ENCODE data around the gene FRA10AC1. TPM values are rescaled to one million over a fixed set of nuclear protein-coding genes. Genes with fewer than 3 reads are reported as not detected.

FRA10AC1 gene
- total RNA-seq, 1 experiment from 2014 or later, result 12.4 TPM

- H3K36me3 Mint-ChIP-seq (ENCODE audit: insufficient read depth in 1 of 3, low read depth in 3 of 3), result no peaks in the 10 kb centered on the region
- H2BK120ac ChIP-seq (ENCODE audit: low read depth, low read length, poor library complexity, severe bottlenecking), result no peak overlapping the region
- H4K8ac ChIP-seq (replicated peaks; ENCODE audit: insufficient read length, low read depth, low read length), result no peak overlapping the region
- H3K79me1 ChIP-seq (ENCODE audit: insufficient read depth, low read depth, low read length, poor library complexity, severe bottlenecking), result no peaks in the 10 kb centered on the region
- no peaks in the 10 kb centered on the region for H3K4me1 ChIP-seq (ENCODE audit: insufficient read depth, low read length)
- no peak overlapping the region for H3K23ac ChIP-seq (ENCODE audit: insufficient read length, low read depth, low read length)
- no peaks in the 10 kb centered on the region for H3K23me2 ChIP-seq (ENCODE audit: insufficient read length, low read depth, low read length, poor library complexity, severe bottlenecking)
- no peak overlapping the region for H3K9ac ChIP-seq (ENCODE audit: extremely low read depth, insufficient read length, low read length)
- H3K14ac ChIP-seq (ENCODE audit: insufficient read depth, low read length), result no peak overlapping the region
- H3K56ac ChIP-seq (ENCODE audit: insufficient read length, low read depth, low read length), result no peak overlapping the region
- H2AFZ ChIP-seq (ENCODE audit: low read length), result no peak overlapping the region
- no peak overlapping the region for H2BK15ac ChIP-seq (ENCODE audit: low read depth, low read length)
- no peak overlapping the region for H3K4ac ChIP-seq (ENCODE audit: low read depth, low read length)
- H4K5ac ChIP-seq (ENCODE audit: insufficient read length, low read depth, low read length), result no peak overlapping the region
- no peaks in the 10 kb centered on the region for H3K9me3 Mint-ChIP-seq
- no peak overlapping the region for H2BK12ac ChIP-seq (ENCODE audit: insufficient read length, low read depth, low read length)
- no peak overlapping the region for H3K27ac ChIP-seq (ENCODE audit: insufficient read length, low read depth, low read length)
- peaks cover 3% of the 10 kb centered on the region for H3K27me3 Mint-ChIP-seq (ENCODE audit: low read depth)
- H4K91ac ChIP-seq (ENCODE audit: insufficient read length, low read depth, low read length), result no peak overlapping the region
- H2AK5ac ChIP-seq (ENCODE audit: insufficient read length, low read length), result no peak overlapping the region
- no peak overlapping the region for H2BK5ac ChIP-seq (ENCODE audit: insufficient read length, low read length)
- DNase-seq, result no peak
- no peaks in the 10 kb centered on the region for H3K79me2 ChIP-seq (ENCODE audit: insufficient read depth, low read length)
- H3K27me3 ChIP-seq (ENCODE audit: insufficient read depth, low read length), result no peaks in the 10 kb centered on the region
- peaks cover 3 to 6% of the 10 kb centered on the region in 2 experiments; a peak in 3 of 4 replicates for H3K4me1 Mint-ChIP-seq
- no peak overlapping the region for H3K18ac ChIP-seq (ENCODE audit: insufficient read length, low read depth, low read length)
- no peaks in the 10 kb centered on the region for H3K9me3 ChIP-seq (ENCODE audit: control insufficient read depth, low read depth, low read length)
- H3T11ph ChIP-seq (ENCODE audit: low read length), result no peak overlapping the region
- no peak overlapping the region for H3K27ac Mint-ChIP-seq
- no peak for TF ChIP-seq CTCF (conservative IDR thresholded peaks at IDR 0.05)
- no peak overlapping the region for H3K4me2 ChIP-seq (ENCODE audit: insufficient read depth, insufficient read length, low read length)
- no peak overlapping the region for H3K4me3 Mint-ChIP-seq
- no peak overlapping the region for H2BK20ac ChIP-seq (ENCODE audit: low read depth, low read length, poor library complexity, severe bottlenecking)
- WGBS (ENCODE audit: extremely low coverage, insufficient read length, low lambda C conversion rate), result no CpG with 5 or more reads among the region's 4 CpGs
- no peaks in the 10 kb centered on the region for H4K20me1 ChIP-seq (ENCODE audit: control insufficient read depth, insufficient read depth, insufficient read length)
Measured at GRCh38 chr10:93628858-93629257, 73.5 kb downstream of the FRA10AC1 start.
